HCT116 (cell line): ENCODE data around the gene UBE2G2. TPM values are rescaled to one million over a fixed set of nuclear protein-coding genes. Genes with fewer than 3 reads are reported as not detected.
A peak's percentile ranks its signal among the peaks of the same experiment; 100 is the strongest.

Experiments used
- ATAC-seq: fragments of 200-7000 bp; cut with Tn5 transposase; 2 replicates; pipeline ENCODE4 v1.9.1; 2020; ENCODE audit warnings: mild to moderate bottlenecking, moderate library complexity
- BruUV-seq: library from RNA; stranded (reverse); fragments of 400-500 nt; replicated peaks from 2 replicates; lab custom pipeline; 2021; lab: Mats Ljungman, UMichigan
- CTCF ChIA-PET: fragments of 300-600 bp; sonication (Branson Sonifier 250); formaldehyde crosslinking; loops from one replicate; lab custom pipeline; 2021; ENCODE audit warnings: antibody characterized with exemption; lab: Charles Lee
- POLR2A ChIA-PET: fragments of 300-600, 350-600 bp; sonication (Branson Sonifier 250); formaldehyde crosslinking; loops from one replicate; lab custom pipeline; 2021; ENCODE audit warnings: antibody characterized with exemption; lab: Charles Lee
- RAD21 ChIA-PET, 2 experiments: fragments of 300-600 bp; sonication (Branson Sonifier 250); formaldehyde crosslinking; loops; one replicate each; lab custom pipeline; 2023; ENCODE audit warnings: low total read pairs in 2 of 2; ENCODE audit not compliant: uncharacterized antibody in 2 of 2, unreplicated experiment in 2 of 2, low non-redundant PET in 1 of 2; lab: Charles Lee
- DNase-seq: peaks from one replicate; pipeline ENCODE4 v3.0.0-alpha.2; 2010; ENCODE audit warnings: low read depth, low spot score
- H2AFZ ChIP-seq: fragments of 200-600 bp; shearing (Covaris generic), sonication (generic); 2 replicates; pipeline ENCODE4 v1.6.1; 2017; ENCODE audit warnings: low read depth, mixed run types, mixed read lengths, antibody characterized with exemption, low read length; ENCODE audit not compliant: poor library complexity, severe bottlenecking
- H3K27ac ChIP-seq: 2 replicates; pipeline ENCODE4 v1.5.1; 2012; ENCODE audit warnings: low read depth, low read length
- H3K27me3 ChIP-seq: fragments of 200-600 bp; sonication (generic); 2 replicates; pipeline ENCODE4 v1.6.1; 2016; ENCODE audit warnings: mixed run types, low read length, mixed read lengths; ENCODE audit not compliant: insufficient read depth
- H3K36me3 ChIP-seq, 2 experiments: fragments of 200-500 bp in 1 of 2; fragments of 200-600 bp in 1 of 2; sonication (Bioruptor generic) in 1 of 2; sonication (generic) in 1 of 2; 2 replicates each; pipeline versions ENCODE4 v1.5.1 to v1.6.1; 2014 to 2016; ENCODE audit warnings: low read length in 2 of 2, inconsistent platforms in 1 of 2, mixed read lengths in 1 of 2, mixed run types in 1 of 2; ENCODE audit not compliant: insufficient read depth in 2 of 2, control insufficient read depth in 1 of 2
- H3K4me1 ChIP-seq, 2 experiments: fragments of 200-600 bp in 1 of 2; sonication (generic) in 1 of 2; 2 replicates each; pipeline versions ENCODE4 v1.5.1 to v1.6.1; 2012 to 2017; ENCODE audit warnings: low read length in 2 of 2, inconsistent platforms in 1 of 2, mild to moderate bottlenecking in 1 of 2, mixed read lengths in 1 of 2, mixed run types in 1 of 2, moderate library complexity in 1 of 2; ENCODE audit not compliant: insufficient read depth in 2 of 2, control insufficient read depth in 1 of 2
- H3K4me2 ChIP-seq: fragments of 200-600 bp; sonication (generic); 2 replicates; pipeline ENCODE4 v1.6.1; 2017; ENCODE audit warnings: mixed run types, low read length, mixed read lengths
- H3K4me3 ChIP-seq, 2 experiments: fragments of 200-600 bp in 1 of 2; sonication (generic) in 1 of 2; replicated peaks in 1 of 2; 2 replicates each; pipeline ENCODE4 v1.5.1; 2011 to 2016; ENCODE audit warnings: low read length in 2 of 2, control low read depth in 1 of 2, low read depth in 1 of 2, mild to moderate bottlenecking in 1 of 2, mixed read lengths in 1 of 2, mixed run types in 1 of 2
- H3K79me2 ChIP-seq: fragments of 200-600 bp; sonication (generic); 2 replicates; pipeline ENCODE4 v1.6.1; 2017; ENCODE audit warnings: mild to moderate bottlenecking, mixed run types, low read length, moderate library complexity, mixed read lengths; ENCODE audit not compliant: insufficient read depth
- H3K9ac ChIP-seq: fragments of 200-600 bp; sonication (generic); 2 replicates; pipeline ENCODE4 v1.6.1; 2016; ENCODE audit warnings: low read length, mixed read lengths
- H3K9me2 ChIP-seq: fragments of 200-600 bp; sonication (generic), shearing (Covaris generic); 2 replicates; pipeline ENCODE4 v1.6.1; 2017; ENCODE audit warnings: mixed run types, mild to moderate bottlenecking, moderate library complexity; ENCODE audit not compliant: insufficient read depth
- H3K9me3 ChIP-seq, 2 experiments: fragments of 200-500 bp in 1 of 2; fragments of 200-600 bp in 1 of 2; sonication (Bioruptor generic) in 1 of 2; sonication (generic) in 1 of 2; 2 replicates each; pipeline ENCODE4 v1.6.1; 2014 to 2017; ENCODE audit warnings: low read length in 2 of 2, mixed read lengths in 2 of 2, inconsistent platforms in 1 of 2, low read depth in 1 of 2, mild to moderate bottlenecking in 1 of 2, mixed run types in 1 of 2, moderate library complexity in 1 of 2; ENCODE audit not compliant: control insufficient read depth in 1 of 2, insufficient read depth in 1 of 2
- H4K20me1 ChIP-seq: fragments of 200-600 bp; sonication (generic), shearing (Covaris generic); 2 replicates; pipeline ENCODE4 v1.6.1; 2017; ENCODE audit warnings: mixed run types, mild to moderate bottlenecking, moderate library complexity; ENCODE audit not compliant: insufficient read depth
- CTCF ChIP-seq, 3 experiments: fragments of 200-600 bp in 1 of 3; sonication (generic) in 1 of 3; IDR thresholded peaks in 2 of 3; conservative IDR thresholded peaks in 1 of 3; 2 replicates each; pipeline ENCODE4 v1.5.1; 2012 to 2017; ENCODE audit warnings: low read depth in 2 of 3, low read length in 2 of 3, antibody characterized with exemption in 1 of 3, borderline replicate concordance in 1 of 3, control low read depth in 1 of 3, mild to moderate bottlenecking in 1 of 3, mixed read lengths in 1 of 3, mixed run types in 1 of 3, moderate library complexity in 1 of 3; ENCODE audit not compliant: insufficient read depth in 1 of 3
- EZH2phosphoT487 ChIP-seq: fragments of 200-600 bp; IDR thresholded peaks from 2 replicates; pipeline ENCODE4 v1.6.1; 2018; ENCODE audit warnings: antibody characterized with exemption, borderline replicate concordance
- MAX ChIP-seq: IDR thresholded peaks from 2 replicates; pipeline ENCODE4 v1.6.1; 2012
- POLR2AphosphoS5 ChIP-seq: IDR thresholded peaks from 2 replicates; pipeline ENCODE4 v1.6.1; 2011; ENCODE audit warnings: mild to moderate bottlenecking, low read depth, low read length, moderate library complexity
- intact Hi-C: fragments of 100-400 bp; cut with micrococcal nuclease; formaldehyde crosslinking; loops from 2 replicates; pipeline ENCODE4 v1.10.0; 2022
- total RNA-seq: library from RNA; stranded (reverse); gene quantifications from one replicate; pipeline ENCODE4 v1.2.1, GENCODE V29; 2021; ENCODE audit not compliant: unreplicated experiment

UBE2G2 gene
- total RNA-seq, 1 experiment from 2014 or later: 86.5 TPM

GRCh38 chr21:44804762-44805161, 3.1 kb upstream of the UBE2G2 start:
- no peaks in the 10 kb centered on the region for H3K27me3 ChIP-seq
- intact Hi-C loops: no loop called here
- ChIA-PET POLR2A (no interaction called here), RAD21 (no interaction called here), CTCF (interaction anchor here (1.0 kb wide), 1 partner anchor 11 kb away, joined by 4 read pairs; no protein-coding TSS in a partner anchor)
- H3K9me2 ChIP-seq: no peaks in the 10 kb centered on the region
- no TSS peak for BruUV-seq
- peaks cover 11 to 20% of the 10 kb centered on the region in 2 experiments for H3K4me1 ChIP-seq
- no peak for ATAC-seq
- no peaks in the 10 kb centered on the region for H3K9me3 ChIP-seq
- H3K4me2 ChIP-seq: no peak overlapping the region
- TF ChIP-seq POLR2AphosphoS5: 0 out of 2 replicates have a peak, but pooled peaks have one; percentile 4
- TF ChIP-seq CTCF (IDR thresholded peaks at IDR 0.05 in 2 of 3, conservative IDR thresholded peaks at IDR 0.05 in 1 of 3; ENCODE audit: borderline replicate concordance in 1 of 3, insufficient read depth in 1 of 3, low read depth in 2 of 3, low read length in 2 of 3): no peak
- no peak overlapping the region for H3K4me3 ChIP-seq
- no peak for DNase-seq
- H2AFZ ChIP-seq: no peak overlapping the region
- peaks cover 0 to 14% of the 10 kb centered on the region in 2 experiments; a peak in 2 of 4 replicates for H3K36me3 ChIP-seq
- H3K9ac ChIP-seq: no peak overlapping the region
- H3K79me2 ChIP-seq: peaks cover 28% of the 10 kb centered on the region
- peaks cover 11% of the 10 kb centered on the region; the same call in 1 of the 2 replicates for H4K20me1 ChIP-seq
- H3K27ac ChIP-seq: no peak overlapping the region

GRCh38 chr21:44803651-44804050, 2.0 kb upstream of the UBE2G2 start:
- Histone ChIP-seq H3K9me2 (no peaks in the 10 kb centered on the region), H3K79me2 (peaks cover 39% of the 10 kb centered on the region), H3K36me3 (peaks cover 5 to 22% of the 10 kb centered on the region in 2 experiments; a peak in 3 of 4 replicates), H3K9ac (no peak overlapping the region), H3K9me3 (no peaks in the 10 kb centered on the region), H2AFZ (no peak overlapping the region), H3K4me3 (no peak overlapping the region), H3K27ac (no peak overlapping the region), H4K20me1 (peaks cover 19% of the 10 kb centered on the region; the same call in 1 of the 2 replicates), H3K4me1 (peaks cover 11 to 20% of the 10 kb centered on the region in 2 experiments), H3K4me2 (no peak overlapping the region), H3K27me3 (no peaks in the 10 kb centered on the region)
- no peak for TF ChIP-seq EZH2phosphoT487
- TF ChIP-seq MAX: no peak
- ATAC-seq (no peak), DNase-seq (no peak)
- ChIA-PET POLR2A (no interaction called here), RAD21 (no interaction called here), CTCF (no interaction called here)
- intact Hi-C loops: no loop called here
- BruUV-seq: no TSS peak
